Vagina (tissue), 2 donors: ENCODE measurements around the gene MYO9A.

ENCODE experiments used
- POLR2A ChIP-seq, 2 donors: fragments of 450-650 bp; IDR thresholded peaks; one replicate each; pipeline ENCODE4 v1.6.1; 2017; ENCODE audit warnings: antibody characterized with exemption in 2 of 2, mild to moderate bottlenecking in 2 of 2, moderate library complexity in 2 of 2
- POLR2AphosphoS5 ChIP-seq, 2 donors: sonication (generic); formaldehyde crosslinking; IDR thresholded peaks; one replicate each; pipeline ENCODE4 v1.9.0; 2017; ENCODE audit warnings: antibody characterized with exemption in 2 of 2, mild to moderate bottlenecking in 2 of 2, low read depth in 1 of 2; ENCODE audit not compliant: insufficient read depth in 1 of 2
- TF ChIP-seq, protein P1 (sequence below), 3 experiments: fragments of 450-650 bp in 2 of 3; fragments of 200-600 bp in 1 of 3; sonication (generic) in 1 of 3; IDR thresholded peaks; one replicate each; pipeline ENCODE4 v1.5.1; 2017 to 2019; ENCODE audit warnings: antibody characterized with exemption in 3 of 3, mild to moderate bottlenecking in 2 of 3, moderate library complexity in 2 of 3

DNA sequence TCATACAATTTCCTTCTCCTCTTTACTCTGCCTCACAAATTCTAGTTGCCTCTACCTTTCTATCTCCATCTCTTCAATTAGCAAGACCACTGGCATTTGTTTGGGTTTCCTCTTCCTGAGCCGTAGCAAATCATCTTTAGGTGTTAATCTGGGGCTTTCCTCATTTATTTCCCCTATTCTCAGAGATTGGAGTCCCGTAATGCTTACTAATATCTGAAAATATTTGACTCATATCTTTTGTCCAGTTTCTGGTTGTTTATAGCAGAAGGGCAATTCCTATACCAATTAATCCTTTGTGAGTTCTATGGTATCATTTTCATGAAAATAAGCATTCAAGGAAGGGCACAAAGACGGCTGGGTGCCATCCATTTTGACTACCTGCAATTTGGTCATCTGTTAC is 203.9 kb downstream of the MYO9A start:
- TF ChIP-seq POLR2A (IDR thresholded peaks at IDR 0.05) = no peak
- TF ChIP-seq, protein P1, sequence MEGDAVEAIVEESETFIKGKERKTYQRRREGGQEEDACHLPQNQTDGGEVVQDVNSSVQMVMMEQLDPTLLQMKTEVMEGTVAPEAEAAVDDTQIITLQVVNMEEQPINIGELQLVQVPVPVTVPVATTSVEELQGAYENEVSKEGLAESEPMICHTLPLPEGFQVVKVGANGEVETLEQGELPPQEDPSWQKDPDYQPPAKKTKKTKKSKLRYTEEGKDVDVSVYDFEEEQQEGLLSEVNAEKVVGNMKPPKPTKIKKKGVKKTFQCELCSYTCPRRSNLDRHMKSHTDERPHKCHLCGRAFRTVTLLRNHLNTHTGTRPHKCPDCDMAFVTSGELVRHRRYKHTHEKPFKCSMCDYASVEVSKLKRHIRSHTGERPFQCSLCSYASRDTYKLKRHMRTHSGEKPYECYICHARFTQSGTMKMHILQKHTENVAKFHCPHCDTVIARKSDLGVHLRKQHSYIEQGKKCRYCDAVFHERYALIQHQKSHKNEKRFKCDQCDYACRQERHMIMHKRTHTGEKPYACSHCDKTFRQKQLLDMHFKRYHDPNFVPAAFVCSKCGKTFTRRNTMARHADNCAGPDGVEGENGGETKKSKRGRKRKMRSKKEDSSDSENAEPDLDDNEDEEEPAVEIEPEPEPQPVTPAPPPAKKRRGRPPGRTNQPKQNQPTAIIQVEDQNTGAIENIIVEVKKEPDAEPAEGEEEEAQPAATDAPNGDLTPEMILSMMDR (IDR thresholded peaks at IDR 0.05) = no peak
- TF ChIP-seq POLR2AphosphoS5 (IDR thresholded peaks at IDR 0.05; ENCODE audit: insufficient read depth in 1 of 2, low read depth in 1 of 2) = no peak
